D721Med (cell line): Measurements from ENCODE around the gene HCAR3.

Experiments
- DNase-seq: peaks from one replicate; pipeline ENCODE4 v3.0.0; 2011; ENCODE audit warnings: low spot score; ENCODE audit not compliant: insufficient read length
- FAIRE-seq: peaks from 2 replicates; lab custom pipeline; 2011; peaks lifted over from hg19 to GRCh38; lab: Jason Lieb, UNC
- TF ChIP-seq, protein P1 (sequence below): IDR thresholded peaks from 2 replicates; pipeline ENCODE4 v1.5.1; 2012; ENCODE audit warnings: mild to moderate bottlenecking, control low read depth; ENCODE audit not compliant: insufficient read depth; ENCODE audit errors: missing control alignments

HCAR3 gene

DNA sequence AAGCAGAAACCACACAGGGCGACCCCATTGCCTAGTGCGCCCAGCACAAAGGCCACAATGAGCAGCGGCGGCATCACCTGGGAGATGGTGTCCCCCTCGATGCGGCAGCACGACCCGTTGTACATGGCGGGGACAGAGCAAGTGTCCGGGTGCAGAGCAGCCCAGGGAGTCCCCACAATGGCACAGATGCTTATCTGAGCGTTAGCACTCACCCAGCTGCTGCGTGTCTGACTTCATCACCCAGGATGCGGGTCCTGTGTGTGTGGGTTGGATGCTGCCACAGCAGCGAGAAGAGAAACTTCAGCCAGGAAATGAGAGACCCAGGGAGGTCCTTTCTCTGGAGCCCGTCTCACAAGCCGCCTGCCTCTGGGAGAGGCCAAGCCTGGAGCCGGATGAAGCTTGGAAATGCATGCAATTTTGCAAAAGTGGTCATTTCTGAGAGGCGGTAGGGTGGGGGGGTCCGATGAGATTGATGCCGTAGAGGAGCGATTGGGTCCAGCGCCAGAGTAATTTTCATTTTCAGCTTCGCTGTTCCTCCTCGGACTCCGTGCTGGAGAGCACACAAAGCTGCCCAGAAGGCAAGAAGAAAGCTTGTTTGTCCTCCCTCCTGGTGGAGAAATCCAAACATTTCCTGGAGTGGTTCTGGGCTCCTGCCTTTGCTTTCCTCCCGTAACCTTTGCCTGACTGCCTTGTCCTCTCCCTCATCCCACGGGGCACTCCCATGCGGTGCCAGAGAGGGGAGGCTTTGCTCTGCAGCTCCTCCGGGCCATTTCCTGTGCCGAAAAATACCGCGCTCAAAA is 13.8 kb upstream of the HCAR3 start, which contains the start of gene HCAR1:
HCAR1 (minus strand) TSS at position 630 of the 800 bp plus-strand sequence; CDS start at position 125, 505 bp downstream.
- DNase-seq, result no peak
- TF ChIP-seq, protein P1, sequence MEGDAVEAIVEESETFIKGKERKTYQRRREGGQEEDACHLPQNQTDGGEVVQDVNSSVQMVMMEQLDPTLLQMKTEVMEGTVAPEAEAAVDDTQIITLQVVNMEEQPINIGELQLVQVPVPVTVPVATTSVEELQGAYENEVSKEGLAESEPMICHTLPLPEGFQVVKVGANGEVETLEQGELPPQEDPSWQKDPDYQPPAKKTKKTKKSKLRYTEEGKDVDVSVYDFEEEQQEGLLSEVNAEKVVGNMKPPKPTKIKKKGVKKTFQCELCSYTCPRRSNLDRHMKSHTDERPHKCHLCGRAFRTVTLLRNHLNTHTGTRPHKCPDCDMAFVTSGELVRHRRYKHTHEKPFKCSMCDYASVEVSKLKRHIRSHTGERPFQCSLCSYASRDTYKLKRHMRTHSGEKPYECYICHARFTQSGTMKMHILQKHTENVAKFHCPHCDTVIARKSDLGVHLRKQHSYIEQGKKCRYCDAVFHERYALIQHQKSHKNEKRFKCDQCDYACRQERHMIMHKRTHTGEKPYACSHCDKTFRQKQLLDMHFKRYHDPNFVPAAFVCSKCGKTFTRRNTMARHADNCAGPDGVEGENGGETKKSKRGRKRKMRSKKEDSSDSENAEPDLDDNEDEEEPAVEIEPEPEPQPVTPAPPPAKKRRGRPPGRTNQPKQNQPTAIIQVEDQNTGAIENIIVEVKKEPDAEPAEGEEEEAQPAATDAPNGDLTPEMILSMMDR, result no peak
- FAIRE-seq, result no peak

DNA sequence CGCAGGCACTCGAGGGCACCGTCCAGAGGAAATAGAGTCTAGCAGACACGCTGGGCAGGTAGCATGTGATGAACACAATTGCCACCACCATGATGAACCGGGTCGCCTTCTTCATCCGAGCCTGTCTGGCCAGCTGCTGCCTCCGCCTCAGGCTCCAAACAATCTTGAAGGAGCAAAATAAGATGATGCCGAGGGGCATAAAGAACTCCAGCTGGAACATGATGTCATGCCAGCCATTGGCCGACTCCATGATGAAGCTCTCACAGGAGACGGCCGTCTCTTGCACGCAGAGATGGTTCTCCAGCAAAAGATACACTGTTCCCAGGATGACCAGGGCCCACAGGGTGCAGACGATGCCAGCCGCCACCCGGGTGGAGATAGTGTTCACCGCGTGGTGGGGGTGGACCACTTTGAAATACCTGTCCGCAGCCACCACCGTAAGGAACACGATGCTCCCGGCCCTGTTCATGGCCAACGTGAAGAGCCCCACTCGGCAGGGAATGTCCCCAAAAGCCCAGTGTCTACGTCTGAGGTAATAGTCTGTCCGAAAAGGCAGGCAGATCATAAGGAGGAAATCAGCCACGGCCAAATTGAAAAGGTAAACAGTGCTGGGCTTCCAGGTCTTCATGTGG is 13.1 kb upstream of the HCAR3 start:
- TF ChIP-seq, protein P1, result no peak
- DNase-seq (no peak), FAIRE-seq (no peak)

DNA sequence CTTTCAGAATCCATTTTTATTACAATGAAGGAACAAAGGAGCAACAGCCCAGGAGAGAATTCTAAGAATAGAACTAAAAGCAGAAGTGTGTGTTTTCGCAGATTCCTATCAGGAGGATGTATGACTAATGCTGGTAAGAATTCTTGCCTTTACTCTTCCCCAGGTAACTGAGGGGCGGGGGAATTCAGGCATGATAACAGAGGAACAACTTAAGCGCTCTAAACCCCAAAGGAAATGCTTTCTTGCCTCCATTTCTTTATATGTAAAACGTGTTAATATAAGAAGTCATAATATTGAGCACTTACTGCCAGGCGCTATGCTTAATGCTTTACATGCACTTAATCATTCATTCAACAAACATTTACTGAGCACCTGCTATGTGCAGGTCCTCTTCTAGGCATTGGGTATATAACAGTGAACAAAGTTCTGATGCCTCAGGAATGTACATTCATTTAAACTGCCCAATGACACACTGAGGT is 9.5 kb upstream of the HCAR3 start:
- no peak for DNase-seq
- no peak for FAIRE-seq
- TF ChIP-seq, protein P1, result no peak

DNA sequence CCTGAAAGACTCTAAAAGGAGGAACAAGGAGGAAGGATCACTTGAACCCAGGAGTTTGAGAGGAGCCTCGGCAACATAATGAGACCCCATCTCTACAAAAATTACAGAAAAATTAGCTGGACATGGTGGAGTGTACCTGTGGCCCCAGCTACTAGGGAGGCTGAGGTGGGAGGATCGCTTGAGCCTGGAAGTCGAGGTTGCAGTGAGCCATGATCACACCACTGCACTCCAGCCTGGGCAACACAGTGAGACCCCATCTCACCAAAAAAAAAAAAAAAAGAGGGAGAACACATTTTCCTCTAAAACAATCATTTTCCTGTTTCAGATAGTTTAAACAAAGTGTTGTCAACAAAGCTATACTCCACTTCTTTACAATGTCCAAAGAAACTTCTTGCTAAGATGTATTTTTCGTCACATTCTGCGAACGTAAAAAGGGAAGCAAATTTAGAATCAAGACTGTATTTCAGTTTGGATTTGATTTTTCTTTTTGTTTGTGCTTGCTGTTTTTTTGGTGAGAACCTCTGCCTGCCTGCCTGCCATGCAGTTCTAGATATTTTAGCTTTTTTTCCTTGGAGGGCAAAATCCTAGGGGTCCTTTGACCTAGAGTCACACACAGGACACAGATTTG is 9.0 kb upstream of the HCAR3 start:
- FAIRE-seq, result no peak
- DNase-seq, result no peak
- TF ChIP-seq, protein P1, result no peak

DNA sequence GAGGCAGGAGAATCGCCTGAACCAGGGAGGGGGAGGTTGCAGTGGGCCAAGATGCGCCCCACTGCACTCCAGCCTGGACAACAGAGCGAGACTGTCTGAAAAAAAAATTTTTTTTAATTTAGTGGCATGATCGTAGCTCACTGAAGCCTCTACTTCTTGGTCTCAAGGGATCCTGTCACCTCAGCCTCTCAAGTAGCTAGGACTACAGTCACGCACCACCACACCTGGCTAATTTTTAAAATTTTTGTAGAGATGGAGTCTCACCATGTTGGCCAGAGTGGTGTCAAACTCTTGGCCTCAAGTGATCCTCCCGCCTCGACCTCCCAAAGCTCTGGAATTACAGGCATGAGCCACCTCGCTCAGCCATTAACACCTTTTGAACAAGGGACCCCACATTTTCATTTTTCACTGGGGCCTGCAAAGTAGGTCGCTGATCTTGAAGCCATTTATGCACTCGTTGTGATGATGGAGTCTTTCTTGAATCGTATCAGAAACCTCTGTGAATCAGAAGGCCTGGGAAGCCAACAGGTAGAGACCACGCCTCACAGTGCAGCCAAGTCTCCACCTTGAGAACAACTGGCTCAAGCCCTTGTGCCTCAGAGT is 8.1 kb upstream of the HCAR3 start:
- TF ChIP-seq, protein P1, result no peak
- DNase-seq (no peak), FAIRE-seq (no peak)

- TF ChIP-seq, protein P1, result no peak
- FAIRE-seq, result no peak
- DNase-seq, result no peak
These were observed 5.8 kb upstream of the HCAR3 start for GRCh38 chr12:122722387-122722786.
